NCI-H774 (cell line): ENCODE measurements around the gene DCTN2.
"Not testable (repeated sequence)": the region's sequence is repeated elsewhere in the genome, so short reads cannot be mapped to it uniquely, and the experiment has no call there.

Experiments
- DNase-seq: peaks from one replicate; lab custom pipeline; 2025; lab: John Stamatoyannopoulos, UW

The DCTN2 gene

GRCh38 chr12:57546438-57547287 is at the start of gene DCTN2:
Gene DCTN2 (minus strand): TSS chr12:57547192. CDS start chr12:57547063, 129 bp downstream.
- DNase-seq = peak; percentile 98

- no peak for DNase-seq
Observed at GRCh38 chr12:57593187-57593586, 46.2 kb upstream of the DCTN2 start.

GRCh38 chr12:57592551-57593165 is 45.7 kb upstream of the DCTN2 start:
- DNase-seq = no peak

GRCh38 chr12:57591782-57592325 is 44.9 kb upstream of the DCTN2 start:
- DNase-seq = no peak

- DNase-seq = peak; percentile 94
Observed at GRCh38 chr12:57590864-57591781, 44.1 kb upstream of the DCTN2 start, which contains the start of gene PIP4K2C. Gene PIP4K2C (plus strand): TSS chr12:57591192. CDS start chr12:57591290, 98 bp downstream.

- DNase-seq = no peak
Observed at GRCh38 chr12:57590479-57590863, 43.5 kb upstream of the DCTN2 start.

GRCh38 chr12:57588951-57589610 is 42.1 kb upstream of the DCTN2 start:
- not testable (repeated sequence) for DNase-seq

- no peak for DNase-seq
Observed at GRCh38 chr12:57586832-57587429, 39.9 kb upstream of the DCTN2 start.

- DNase-seq = no peak
Observed at GRCh38 chr12:57586128-57586527, 39.1 kb upstream of the DCTN2 start.

- no peak for DNase-seq
Observed at GRCh38 chr12:57585156-57585555, 38.2 kb upstream of the DCTN2 start.

GRCh38 chr12:57584690-57585089 is 37.7 kb upstream of the DCTN2 start:
- DNase-seq = no peak

- DNase-seq = no peak
Observed at GRCh38 chr12:57584050-57584449, 37.1 kb upstream of the DCTN2 start.

GRCh38 chr12:57583008-57583831 is 36.2 kb upstream of the DCTN2 start:
- DNase-seq = peak; percentile 71

- DNase-seq = no peak
Observed at GRCh38 chr12:57582440-57582839, 35.4 kb upstream of the DCTN2 start.

GRCh38 chr12:57581802-57582201 is 34.8 kb upstream of the DCTN2 start:
- DNase-seq = no peak

- no peak for DNase-seq
Observed at GRCh38 chr12:57580466-57580795, 33.4 kb upstream of the DCTN2 start.

GRCh38 chr12:57579677-57580465 is 32.9 kb upstream of the DCTN2 start:
- DNase-seq = no peak

GRCh38 chr12:57579011-57579410 is 32.0 kb upstream of the DCTN2 start:
- DNase-seq = no peak

GRCh38 chr12:57577981-57578758 is 31.2 kb upstream of the DCTN2 start:
- no peak for DNase-seq
